PFSK-1 (cell line): ENCODE measurements around the gene C1GALT1.

ENCODE experiments used
- FOXP2 ChIP-seq: optimal IDR thresholded peaks from 2 replicates; pipeline ENCODE3; 2011; ENCODE audit warnings: borderline replicate concordance, control low read depth, inconsistent platforms; ENCODE audit not compliant: insufficient read depth; ENCODE audit errors: extremely low read length, extremely low read depth
- POLR2AphosphoS5 ChIP-seq: IDR thresholded peaks from 2 replicates; pipeline ENCODE4 v1.6.1; 2012; ENCODE audit warnings: low read depth, mild to moderate bottlenecking, control low read depth, low read length, moderate library complexity
- REST ChIP-seq, 2 experiments: IDR thresholded peaks; 2 replicates each; pipeline versions ENCODE4 v1.6.1 to v1.8.0; 2011 to 2012; ENCODE audit warnings: low read depth in 2 of 2, low read length in 2 of 2, control low read depth in 1 of 2, inconsistent platforms in 1 of 2, mild to moderate bottlenecking in 1 of 2, moderate library complexity in 1 of 2; ENCODE audit not compliant: insufficient read depth in 1 of 2
- SIN3A ChIP-seq: IDR thresholded peaks from 2 replicates; pipeline ENCODE4 v1.6.1; 2012; ENCODE audit warnings: mild to moderate bottlenecking, low read length, moderate library complexity, borderline replicate concordance; ENCODE audit not compliant: insufficient read depth

DNA sequence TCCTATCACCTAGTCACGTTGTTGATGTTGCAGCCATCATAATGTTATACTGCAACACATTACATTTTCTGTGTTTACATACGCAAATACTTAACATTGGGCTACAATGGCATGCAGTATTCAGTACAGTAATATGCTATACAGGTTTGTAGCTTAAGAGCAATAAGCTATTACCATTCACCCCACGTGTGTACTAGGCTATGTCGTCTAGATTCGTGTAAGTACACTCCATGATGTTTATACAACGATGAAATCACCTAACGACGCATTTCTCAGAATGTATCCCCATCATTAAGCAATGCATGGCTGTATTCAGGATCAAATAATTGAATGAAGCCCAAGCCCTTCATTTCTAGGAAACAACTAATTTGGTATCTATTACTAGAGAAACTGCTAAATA lies 43.4 kb upstream of the C1GALT1 start:
- TF ChIP-seq POLR2AphosphoS5 (no peak), SIN3A (no peak), FOXP2 (no peak), REST (IDR thresholded peaks at IDR 0.05; ENCODE audit: insufficient read depth in 1 of 2, low read depth in 2 of 2, low read length in 2 of 2) (no peak)
